ENCODE data around the gene KRT72. TPM values are rescaled to one million over a fixed set of nuclear protein-coding genes. Genes with fewer than 3 reads are reported as not detected.
A peak's percentile ranks its signal among the peaks of the same experiment; 100 is the strongest.

Gene KRT72
- polyA plus RNA-seq, 1 donor, result 2.0 TPM

DNA sequence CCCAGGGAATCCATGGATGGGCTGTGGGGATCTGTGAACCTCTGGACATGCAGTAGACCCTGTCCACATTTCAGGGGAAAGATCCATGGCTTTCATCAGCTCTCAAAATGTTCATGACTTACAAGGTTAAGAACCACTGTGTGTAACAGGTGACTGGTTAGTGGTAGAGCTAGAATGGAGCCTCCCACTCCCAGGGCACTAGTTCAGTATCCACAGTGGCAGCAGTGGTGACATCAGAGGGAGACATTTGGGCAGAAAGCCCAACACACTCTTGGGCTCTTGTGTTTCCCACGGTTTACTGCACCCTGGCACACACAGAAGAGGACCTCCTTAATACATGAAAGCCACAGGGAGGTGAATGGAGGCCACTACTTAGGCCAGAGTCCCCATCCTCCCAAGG lies 36.7 kb downstream of the KRT72 start:
- Histone ChIP-seq H3K9me3 (ENCODE audit: control insufficient read depth, low read depth, low read length) (no peaks in the 10 kb centered on the region), H3K27me3 (ENCODE audit: control insufficient read depth, insufficient read depth, low read length) (peaks cover 23% of the 10 kb centered on the region), H3K4me1 (ENCODE audit: control insufficient read depth, insufficient read depth, low read length) (no peaks in the 10 kb centered on the region), H3K4me3 (ENCODE audit: low read length) (no peak overlapping the region), H3K36me3 (ENCODE audit: control insufficient read depth, insufficient read depth, low read length) (no peaks in the 10 kb centered on the region), H3K27ac (ENCODE audit: low read length) (no peak overlapping the region)
- no peak for DNase-seq
- WGBS (ENCODE audit: insufficient coverage, low lambda C conversion rate), result no CpG with 5 or more reads among the region's 1 CpG

DNA sequence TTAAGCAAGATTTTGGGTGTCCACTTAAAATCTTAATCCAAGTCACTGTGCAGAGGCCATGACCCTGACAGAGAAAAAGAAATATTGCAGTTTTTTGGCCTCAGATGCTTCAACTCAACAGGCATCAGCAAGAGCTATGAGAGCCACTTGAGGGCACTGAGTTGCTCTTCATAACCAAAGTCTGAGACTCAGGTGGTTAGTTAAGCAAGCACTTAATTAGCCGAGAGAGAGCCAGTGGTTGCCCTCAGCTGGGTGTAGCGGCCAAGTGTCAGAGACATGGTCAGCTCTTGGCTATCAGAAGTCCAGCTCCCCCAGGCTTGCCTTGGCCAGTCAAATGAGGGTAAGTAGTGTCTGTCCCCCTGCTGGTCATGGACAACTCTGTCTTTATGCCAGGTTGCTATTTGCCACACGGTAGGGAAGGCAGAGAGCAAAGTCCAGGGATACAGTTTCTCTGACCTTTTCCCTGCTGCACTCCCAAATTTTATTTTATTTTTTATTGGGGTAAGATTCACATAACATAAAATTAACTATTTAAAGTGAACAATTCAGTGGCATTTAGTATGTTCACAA lies 39.3 kb downstream of the KRT72 start:
- Histone ChIP-seq H3K36me3 (ENCODE audit: control insufficient read depth, insufficient read depth, low read length) (no peaks in the 10 kb centered on the region), H3K27ac (ENCODE audit: low read length) (no peak overlapping the region), H3K4me3 (ENCODE audit: low read length) (no peak overlapping the region), H3K9me3 (ENCODE audit: control insufficient read depth, low read depth, low read length) (no peaks in the 10 kb centered on the region), H3K4me1 (ENCODE audit: control insufficient read depth, insufficient read depth, low read length) (no peaks in the 10 kb centered on the region), H3K27me3 (ENCODE audit: control insufficient read depth, insufficient read depth, low read length) (peaks cover 30% of the 10 kb centered on the region)
- no peak for DNase-seq
- WGBS (ENCODE audit: insufficient coverage, low lambda C conversion rate), result 14% methylated on average over 1 of the region's 3 CpGs

DNA sequence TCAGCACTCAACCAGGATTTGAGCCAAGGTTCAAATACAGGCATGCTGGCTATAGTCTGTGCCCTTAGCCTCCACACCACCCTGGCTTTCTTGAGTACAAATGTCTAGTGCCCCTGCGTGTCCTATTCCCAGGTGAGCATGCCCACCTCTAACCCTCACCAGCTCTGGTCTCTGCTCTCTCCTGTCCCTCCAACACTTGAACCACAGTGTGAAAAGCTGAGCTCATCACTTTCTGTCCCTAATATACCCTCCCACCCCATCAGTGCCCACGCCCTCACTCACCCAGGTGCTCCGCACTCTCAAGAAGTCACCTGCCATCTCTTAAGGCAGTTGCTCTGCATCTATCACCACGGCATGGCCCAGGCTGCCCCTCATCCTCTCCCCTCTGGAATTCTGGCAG lies 41.3 kb downstream of the KRT72 start:
- peaks cover 25% of the 10 kb centered on the region for H3K27me3 ChIP-seq (ENCODE audit: control insufficient read depth, insufficient read depth, low read length)
- no CpG with 5 or more reads among the region's 4 CpGs for WGBS (ENCODE audit: insufficient coverage, low lambda C conversion rate)
- no peak for DNase-seq

DNA sequence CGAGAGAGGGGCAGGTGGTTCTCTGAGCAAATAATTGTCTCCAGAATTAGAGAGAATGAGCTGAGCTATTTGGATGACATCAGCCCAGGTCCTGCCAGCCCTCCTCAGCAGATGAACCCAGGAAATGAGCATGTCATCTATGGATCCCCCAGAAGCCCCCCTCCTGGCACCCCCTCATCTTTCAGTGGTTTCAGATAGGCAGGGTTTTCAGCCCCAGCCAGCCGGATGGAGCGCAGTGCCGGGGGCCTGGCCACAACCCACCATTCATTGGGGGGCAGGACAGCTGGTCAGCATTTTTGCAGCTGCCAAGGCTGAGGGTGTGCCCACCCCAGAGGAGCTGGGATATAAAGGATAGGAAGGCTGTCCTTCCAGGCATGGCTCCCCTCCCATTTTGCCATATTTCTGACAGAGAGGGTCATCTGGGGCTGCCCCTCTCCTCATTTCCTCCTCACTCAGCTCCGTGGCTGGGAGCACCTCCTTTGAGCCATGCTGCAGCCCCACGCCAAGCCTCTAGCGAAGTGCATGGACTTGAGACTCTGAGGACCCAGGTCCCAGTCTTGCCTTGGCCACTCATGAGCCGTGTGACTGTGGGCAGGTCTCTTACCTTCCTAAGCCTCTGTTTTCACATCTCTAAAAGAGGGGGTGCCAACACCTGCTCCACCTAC lies 42.4 kb downstream of the KRT72 start:
- WGBS (ENCODE audit: insufficient coverage, low lambda C conversion rate), result no CpG with 5 or more reads among the region's 8 CpGs
- Histone ChIP-seq H3K4me3 (ENCODE audit: low read length) (no peak overlapping the region), H3K36me3 (ENCODE audit: control insufficient read depth, insufficient read depth, low read length) (no peaks in the 10 kb centered on the region), H3K9me3 (ENCODE audit: control insufficient read depth, low read depth, low read length) (no peaks in the 10 kb centered on the region), H3K27ac (ENCODE audit: low read length) (no peak overlapping the region), H3K4me1 (ENCODE audit: control insufficient read depth, insufficient read depth, low read length) (no peaks in the 10 kb centered on the region), H3K27me3 (ENCODE audit: control insufficient read depth, insufficient read depth, low read length) (peaks cover 21% of the 10 kb centered on the region)
- no peak for DNase-seq

More for the DNA sequence above, 41.3 kb downstream of the KRT72 start:
- H3K36me3 ChIP-seq (ENCODE audit: control insufficient read depth, insufficient read depth, low read length), result no peaks in the 10 kb centered on the region
- H3K9me3 ChIP-seq (ENCODE audit: control insufficient read depth, low read depth, low read length), result no peaks in the 10 kb centered on the region
- H3K27ac ChIP-seq (ENCODE audit: low read length), result no peak overlapping the region
- no peak overlapping the region for H3K4me3 ChIP-seq (ENCODE audit: low read length)
- H3K4me1 ChIP-seq (ENCODE audit: control insufficient read depth, insufficient read depth, low read length), result no peaks in the 10 kb centered on the region

DNA sequence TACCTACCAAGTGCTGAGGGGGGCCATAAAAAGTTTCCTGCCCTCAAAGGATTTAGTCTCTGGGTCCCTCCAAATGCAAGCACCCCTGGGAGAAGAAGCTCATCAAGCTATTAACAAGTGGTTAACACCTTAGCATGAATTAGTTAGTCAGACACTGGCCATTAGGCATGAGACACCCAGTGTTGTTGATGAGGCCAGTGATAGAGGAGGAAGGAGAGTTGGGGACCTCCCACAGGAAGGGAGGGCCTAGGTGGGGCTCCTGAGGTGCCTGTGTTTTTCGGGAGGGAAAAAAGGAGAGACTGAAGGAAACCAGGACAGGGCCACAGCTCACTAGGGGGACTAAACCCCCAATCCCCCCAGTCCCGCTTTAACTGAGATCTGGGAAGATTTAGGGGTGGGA lies 43.8 kb downstream of the KRT72 start:
- no peaks in the 10 kb centered on the region for H3K36me3 ChIP-seq (ENCODE audit: control insufficient read depth, insufficient read depth, low read length)
- no peak for DNase-seq
- H3K4me1 ChIP-seq (ENCODE audit: control insufficient read depth, insufficient read depth, low read length), result no peaks in the 10 kb centered on the region
- H3K4me3 ChIP-seq (ENCODE audit: low read length), result no peak overlapping the region
- no peaks in the 10 kb centered on the region for H3K9me3 ChIP-seq (ENCODE audit: control insufficient read depth, low read depth, low read length)
- H3K27me3 ChIP-seq (ENCODE audit: control insufficient read depth, insufficient read depth, low read length), result peaks cover 20% of the 10 kb centered on the region
- H3K27ac ChIP-seq (ENCODE audit: low read length), result no peak overlapping the region
- WGBS (ENCODE audit: insufficient coverage, low lambda C conversion rate), result no CpG with 5 or more reads among the region's 2 CpGs

DNA sequence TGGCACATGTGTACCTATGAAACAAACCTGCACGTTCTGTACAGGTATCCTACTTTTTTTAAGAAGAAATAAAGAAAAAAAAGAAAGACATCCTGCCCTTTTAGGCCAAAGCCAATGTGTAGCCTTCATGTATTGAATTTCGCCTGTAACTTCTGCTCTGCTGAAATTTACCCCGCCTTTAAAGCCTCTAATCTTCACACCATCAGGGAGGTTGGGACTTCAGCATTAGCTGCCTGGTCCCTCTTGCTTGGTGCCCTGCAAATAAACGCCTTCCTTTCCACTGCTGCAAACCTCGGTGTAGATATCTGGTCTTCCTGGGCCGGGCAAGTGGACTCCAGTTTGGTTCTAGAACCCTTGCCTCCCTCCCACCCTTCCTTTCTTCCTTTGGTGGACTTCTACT lies 45.7 kb downstream of the KRT72 start:
- no peaks in the 10 kb centered on the region for H3K9me3 ChIP-seq (ENCODE audit: control insufficient read depth, low read depth, low read length)
- no peaks in the 10 kb centered on the region for H3K36me3 ChIP-seq (ENCODE audit: control insufficient read depth, insufficient read depth, low read length)
- peaks cover 8% of the 10 kb centered on the region for H3K27me3 ChIP-seq (ENCODE audit: control insufficient read depth, insufficient read depth, low read length)
- DNase-seq, result no peak
- H3K27ac ChIP-seq (ENCODE audit: low read length), result no peak overlapping the region
- no CpG with 5 or more reads among the region's 6 CpGs for WGBS (ENCODE audit: insufficient coverage, low lambda C conversion rate)
- no peak overlapping the region for H3K4me3 ChIP-seq (ENCODE audit: low read length)
- no peaks in the 10 kb centered on the region for H3K4me1 ChIP-seq (ENCODE audit: control insufficient read depth, insufficient read depth, low read length)

DNA sequence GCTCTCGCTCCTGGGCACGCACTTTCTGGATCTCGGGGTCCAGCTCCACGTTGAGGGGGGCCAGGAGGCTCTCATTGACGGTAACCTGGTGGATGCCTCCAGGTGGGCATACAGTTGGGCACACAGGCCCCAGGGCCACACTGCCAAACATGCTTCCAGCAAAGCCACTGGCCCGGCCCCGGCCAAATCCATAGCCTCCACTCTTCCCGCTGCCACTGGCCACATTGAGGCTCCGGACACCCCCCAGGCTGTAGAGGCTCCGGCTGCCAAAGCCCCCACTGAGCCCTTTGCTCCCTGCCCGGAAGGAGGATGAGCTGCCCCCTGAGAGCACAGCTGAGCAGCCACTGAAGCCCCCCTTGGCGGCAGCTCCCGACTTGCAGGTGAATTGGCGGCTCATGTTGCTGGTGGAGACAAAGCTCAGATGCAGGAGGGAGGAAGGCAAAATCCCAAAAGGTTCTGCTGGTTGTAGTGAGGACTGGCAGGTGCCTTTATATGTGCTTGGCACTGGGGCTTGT lies 48.5 kb downstream of the KRT72 start, which contains the start of gene KRT71:
TSS of gene KRT71 (minus strand) at position 465 of the 515 bp plus-strand sequence. CDS start at position 397, 68 bp downstream.
- no peaks in the 10 kb centered on the region for H3K36me3 ChIP-seq (ENCODE audit: control insufficient read depth, insufficient read depth, low read length)
- no peak within 1 kb of the TSS for H3K27ac ChIP-seq (ENCODE audit: low read length)
- no peak for DNase-seq
- H3K4me1 ChIP-seq (ENCODE audit: control insufficient read depth, insufficient read depth, low read length), result no peaks in the 10 kb centered on the region
- H3K4me3 ChIP-seq (ENCODE audit: low read length), result no peak within 1 kb of the TSS
- no CpG with 5 or more reads among the region's 14 CpGs for WGBS (ENCODE audit: insufficient coverage, low lambda C conversion rate)
- H3K9me3 ChIP-seq (ENCODE audit: control insufficient read depth, low read depth, low read length), result no peaks in the 10 kb centered on the region
- H3K27me3 ChIP-seq (ENCODE audit: control insufficient read depth, insufficient read depth, low read length), result peaks cover 10% of the 10 kb centered on the region

DNA sequence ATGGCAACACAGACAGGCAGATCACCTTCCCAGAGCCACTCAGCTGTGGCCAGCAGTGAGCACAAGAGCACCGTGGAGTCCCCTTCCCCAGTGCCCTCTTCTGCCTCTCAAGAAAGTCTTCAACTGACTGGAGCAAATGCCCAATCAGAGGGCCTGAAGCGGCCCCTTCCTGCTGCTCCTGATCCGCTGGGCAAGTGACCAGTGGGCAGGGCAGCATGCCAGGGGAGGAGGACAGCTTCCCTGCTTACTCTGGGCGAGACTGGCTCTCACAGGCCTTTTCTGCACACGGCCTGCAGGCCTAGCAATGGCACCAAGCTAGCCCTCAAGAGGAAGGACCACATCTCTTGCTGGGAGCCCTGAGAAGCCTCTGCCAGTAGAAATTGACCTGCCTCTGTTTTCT lies 49.2 kb downstream of the KRT72 start:
- no peak overlapping the region for H3K4me3 ChIP-seq (ENCODE audit: low read length)
- H3K4me1 ChIP-seq (ENCODE audit: control insufficient read depth, insufficient read depth, low read length), result no peaks in the 10 kb centered on the region
- DNase-seq, result no peak
- WGBS (ENCODE audit: insufficient coverage, low lambda C conversion rate), result no CpG with 5 or more reads among the region's 5 CpGs
- peaks cover 7% of the 10 kb centered on the region for H3K27me3 ChIP-seq (ENCODE audit: control insufficient read depth, insufficient read depth, low read length)
- no peaks in the 10 kb centered on the region for H3K36me3 ChIP-seq (ENCODE audit: control insufficient read depth, insufficient read depth, low read length)
- no peak overlapping the region for H3K27ac ChIP-seq (ENCODE audit: low read length)
- H3K9me3 ChIP-seq (ENCODE audit: control insufficient read depth, low read depth, low read length), result no peaks in the 10 kb centered on the region

DNA sequence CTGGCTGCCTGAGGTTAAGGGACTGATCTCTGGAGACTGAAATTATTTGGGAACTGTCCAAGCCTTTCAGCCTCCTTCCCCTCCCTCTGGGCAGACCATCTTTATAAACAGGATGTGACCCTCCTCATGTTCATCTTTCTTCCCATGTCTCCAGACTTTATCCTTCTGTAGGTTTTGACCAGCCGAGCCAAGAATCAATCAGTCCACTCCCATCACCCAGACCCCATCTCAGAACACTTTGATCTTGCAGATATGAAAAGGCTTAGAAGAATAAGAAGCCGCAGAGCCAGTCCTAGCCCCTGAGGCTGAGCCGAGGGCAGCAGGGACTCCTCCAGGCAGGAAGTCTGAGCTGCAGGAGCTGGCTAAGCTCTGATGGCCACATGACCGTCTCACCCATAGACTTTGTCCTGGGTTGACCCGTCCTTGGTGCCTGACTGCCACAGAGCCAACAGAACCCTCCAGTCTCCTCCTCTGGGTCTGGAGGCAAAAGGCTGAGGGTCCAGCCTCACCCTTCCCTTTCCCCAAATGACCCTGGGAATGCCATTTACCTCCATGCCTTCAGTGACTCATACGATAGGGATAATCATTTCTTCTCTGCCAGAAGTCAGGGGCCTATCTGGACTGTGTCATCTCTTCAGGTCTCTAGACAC lies 49.9 kb downstream of the KRT72 start:
- H3K36me3 ChIP-seq (ENCODE audit: control insufficient read depth, insufficient read depth, low read length), result no peaks in the 10 kb centered on the region
- no peaks in the 10 kb centered on the region for H3K4me1 ChIP-seq (ENCODE audit: control insufficient read depth, insufficient read depth, low read length)
- H3K9me3 ChIP-seq (ENCODE audit: control insufficient read depth, low read depth, low read length), result no peaks in the 10 kb centered on the region
- no peak overlapping the region for H3K27ac ChIP-seq (ENCODE audit: low read length)
- H3K4me3 ChIP-seq (ENCODE audit: low read length), result no peak overlapping the region
- 71% methylated on average over 1 of the region's 6 CpGs for WGBS (ENCODE audit: insufficient coverage, low lambda C conversion rate)
- H3K27me3 ChIP-seq (ENCODE audit: control insufficient read depth, insufficient read depth, low read length), result peaks cover 7% of the 10 kb centered on the region
- DNase-seq, result peak in 1 of 2 donors; percentile 21

DNA sequence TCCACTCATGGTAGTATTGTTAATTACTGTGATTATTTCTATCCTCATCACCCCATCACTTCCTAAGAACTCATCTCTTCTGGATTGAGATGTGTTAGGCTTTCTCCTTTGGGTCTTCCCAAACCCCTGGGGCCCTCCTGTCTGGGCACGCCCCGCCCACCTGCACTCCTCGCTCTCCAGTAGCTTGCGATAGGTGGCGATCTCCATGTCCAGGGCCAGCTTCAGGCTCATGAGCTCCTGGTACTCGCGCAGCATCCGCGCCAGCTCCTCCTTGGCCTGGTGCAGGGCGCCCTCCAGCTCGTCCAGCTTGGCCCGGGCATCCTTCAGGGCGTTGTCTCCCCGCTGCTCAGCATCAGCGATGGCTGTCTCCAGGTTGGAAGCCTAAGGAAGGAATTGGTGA lies 55.1 kb downstream of the KRT72 start:
- Histone ChIP-seq H3K36me3 (ENCODE audit: control insufficient read depth, insufficient read depth, low read length) (no peaks in the 10 kb centered on the region), H3K27me3 (ENCODE audit: control insufficient read depth, insufficient read depth, low read length) (peaks cover 7% of the 10 kb centered on the region), H3K9me3 (ENCODE audit: control insufficient read depth, low read depth, low read length) (no peaks in the 10 kb centered on the region), H3K27ac (ENCODE audit: low read length) (no peak overlapping the region), H3K4me1 (ENCODE audit: control insufficient read depth, insufficient read depth, low read length) (no peaks in the 10 kb centered on the region), H3K4me3 (ENCODE audit: low read length) (no peak overlapping the region)
- DNase-seq, result no peak
- no CpG with 5 or more reads among the region's 15 CpGs for WGBS (ENCODE audit: insufficient coverage, low lambda C conversion rate)

All from large intestine (tissue), 3 donors.